G401.6 (cell line): ENCODE data around the gene FGB.

Source experiments
- FAIRE-seq: peaks from 2 replicates; lab custom pipeline; 2012; peaks lifted over from hg19 to GRCh38; lab: Jason Lieb, UNC

FGB gene

GRCh38 chr4:154562697-154563254, at the start of gene FGB:
FGB (plus strand) TSS chr4:154563011; CDS start chr4:154563019, 8 bp downstream.
- FAIRE-seq: peak; percentile 11

DNA sequence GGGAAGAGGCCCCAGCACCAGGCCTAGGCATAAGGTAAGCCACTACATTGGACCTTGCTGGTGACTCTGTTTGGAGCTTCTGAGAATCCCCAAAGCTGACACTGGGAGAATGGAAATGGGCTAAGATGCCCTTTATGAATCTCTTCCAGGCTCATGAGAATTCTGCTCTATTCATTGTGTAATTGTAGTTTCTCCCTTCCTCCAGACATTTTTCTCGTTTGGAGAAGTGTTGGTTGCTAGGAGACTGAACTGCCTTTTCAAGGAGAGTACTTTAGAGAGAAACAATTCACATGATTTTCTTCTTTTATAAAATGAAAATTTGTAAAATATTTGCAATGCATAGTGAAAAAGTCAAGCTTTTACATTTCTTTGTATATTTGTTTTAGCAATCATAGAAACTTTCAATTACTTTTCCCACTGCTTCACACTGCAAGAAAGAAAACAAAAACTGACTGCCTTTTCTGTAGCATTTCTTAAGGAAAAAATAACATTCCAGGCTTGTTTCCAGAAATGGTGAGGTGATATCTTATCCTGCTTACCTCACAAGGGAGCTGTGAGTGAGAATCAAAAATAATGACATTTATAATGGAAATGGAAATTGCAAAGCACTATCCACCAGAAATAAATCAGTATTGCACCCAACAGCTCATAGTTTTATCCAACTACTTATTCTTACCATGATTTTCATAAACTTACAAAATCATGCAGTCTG, 46.3 kb upstream of the FGB start:
- no peak for FAIRE-seq

DNA sequence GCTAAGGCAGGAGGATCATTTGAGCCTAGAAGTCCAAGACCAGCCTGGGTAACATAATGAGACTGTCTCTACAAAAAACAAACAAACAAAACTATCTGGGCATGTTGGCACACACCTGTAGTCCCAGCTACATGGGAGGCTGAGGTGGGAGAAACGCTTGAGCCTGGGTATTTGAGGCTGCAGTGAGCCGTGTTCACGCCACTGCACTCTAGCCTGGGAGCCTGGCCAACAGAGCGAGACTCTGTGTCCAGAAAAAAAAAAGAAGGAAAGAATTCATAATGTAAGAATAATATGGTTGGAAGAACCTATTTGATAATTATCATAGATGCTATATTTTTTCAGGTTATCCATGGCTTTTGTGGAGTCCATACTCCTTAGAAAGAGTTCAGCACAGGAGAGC, 45.2 kb upstream of the FGB start:
- FAIRE-seq: no peak

- FAIRE-seq: no peak
These were observed 43.6 kb upstream of the FGB start for GRCh38 chr4:154519214-154519613.

DNA sequence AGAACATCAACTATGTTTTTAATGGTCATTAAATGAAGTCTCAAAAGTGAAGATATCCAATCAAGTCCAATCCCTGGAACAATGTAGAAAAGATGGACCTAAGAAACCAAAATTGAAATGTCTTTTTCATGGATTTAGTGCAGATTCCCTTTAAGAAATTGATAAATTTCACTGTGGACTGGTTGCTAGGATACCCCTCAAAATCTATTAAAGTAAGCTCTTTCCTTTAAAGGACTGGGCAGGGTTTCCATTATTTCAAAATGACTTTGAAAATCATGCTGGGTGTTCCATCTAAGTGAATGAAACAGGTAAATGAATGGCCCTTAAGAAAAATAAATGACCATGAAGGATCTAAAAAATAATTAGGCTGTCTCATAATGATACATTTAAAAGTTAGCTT, 41.2 kb upstream of the FGB start:
- no peak for FAIRE-seq

- FAIRE-seq: no peak
These were observed 36.7 kb upstream of the FGB start for GRCh38 chr4:154526151-154526550.

- no peak for FAIRE-seq
These were observed 35.5 kb upstream of the FGB start for GRCh38 chr4:154527308-154527707.

DNA sequence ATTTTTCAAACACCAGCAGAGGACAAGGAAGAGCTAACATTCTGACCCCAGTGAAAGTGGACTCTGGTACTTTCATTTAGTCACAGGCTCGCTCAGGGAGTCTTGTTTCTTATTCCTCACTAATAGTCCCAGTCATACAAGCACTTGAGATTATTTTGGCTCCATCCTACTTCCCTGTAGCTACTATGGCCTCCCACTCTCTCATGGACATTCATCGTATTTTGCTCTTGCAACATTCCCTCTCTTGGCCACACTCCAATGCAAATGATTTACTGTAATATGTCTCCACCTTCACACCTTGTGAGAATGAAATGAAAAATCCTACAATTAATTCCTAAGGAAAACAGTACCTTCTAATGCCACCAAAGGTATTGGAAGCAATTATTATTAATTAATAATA, 33.9 kb upstream of the FGB start:
- FAIRE-seq: no peak

DNA sequence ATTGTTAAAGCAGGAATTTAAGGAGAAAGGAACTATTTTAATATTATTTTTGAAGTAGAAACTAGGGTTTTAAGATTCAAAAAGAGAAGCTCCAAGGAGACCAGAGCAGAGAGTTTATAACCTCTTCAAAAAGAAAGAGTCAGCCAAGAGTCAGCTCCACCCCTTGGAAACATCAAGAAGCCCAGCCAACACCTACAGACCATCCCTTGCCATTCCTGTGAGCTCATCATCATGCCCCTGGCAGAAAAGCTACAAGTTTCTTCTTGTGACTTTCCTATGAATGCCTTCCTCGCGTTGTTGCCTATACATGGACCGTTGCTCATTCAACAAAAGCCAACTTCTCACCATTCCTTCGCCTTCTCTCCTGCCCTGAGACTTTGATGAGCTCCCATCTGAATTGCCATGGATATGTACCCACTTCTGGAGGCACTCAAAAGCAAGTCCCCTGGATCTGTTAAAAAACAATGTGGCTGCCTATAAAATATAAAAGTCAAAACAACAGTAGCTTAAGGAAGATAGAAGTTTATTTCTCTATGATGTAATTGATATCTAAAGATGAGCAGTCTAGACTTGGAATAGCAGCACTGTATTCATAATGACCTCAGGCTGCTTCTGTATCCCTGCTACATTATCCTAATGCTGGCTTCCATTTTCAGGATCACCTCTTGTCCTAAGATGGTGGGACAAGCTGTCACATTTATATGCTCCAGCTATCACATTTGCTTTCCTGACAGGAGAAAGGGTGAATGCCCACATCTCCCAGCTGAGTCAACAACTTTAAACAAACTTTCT, 32.9 kb upstream of the FGB start:
- FAIRE-seq: no peak

GRCh38 chr4:154534296-154534695, 28.5 kb upstream of the FGB start:
- FAIRE-seq: no peak

DNA sequence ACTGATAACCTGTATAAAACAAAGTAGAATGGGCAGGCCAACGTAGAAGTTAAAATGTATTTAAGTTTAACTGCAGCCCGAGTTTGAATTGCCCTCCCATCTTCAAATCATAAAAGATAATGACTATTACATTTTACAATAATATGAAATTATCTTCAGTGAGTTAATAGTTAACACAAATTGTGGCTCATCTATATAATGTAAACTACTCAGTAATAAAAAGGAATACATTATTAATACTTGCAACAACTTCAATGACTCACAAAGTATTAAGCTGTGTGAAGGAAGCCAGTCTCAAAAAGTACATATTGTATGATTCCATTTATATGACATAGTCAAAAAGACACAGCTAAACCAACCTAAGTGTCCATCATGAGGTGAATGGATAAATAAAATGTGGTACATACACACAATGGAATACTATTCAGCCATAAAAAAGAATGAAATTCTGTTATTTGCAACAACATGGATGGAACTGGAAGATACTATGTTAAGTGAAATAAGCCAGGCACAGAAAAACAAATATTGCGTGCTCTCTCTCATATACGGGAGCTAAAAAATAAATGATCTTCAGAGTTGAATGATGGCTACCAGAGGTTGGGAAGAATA, 20.4 kb upstream of the FGB start:
- no peak for FAIRE-seq

GRCh38 chr4:154545689-154546088, 17.1 kb upstream of the FGB start:
- no peak for FAIRE-seq

DNA sequence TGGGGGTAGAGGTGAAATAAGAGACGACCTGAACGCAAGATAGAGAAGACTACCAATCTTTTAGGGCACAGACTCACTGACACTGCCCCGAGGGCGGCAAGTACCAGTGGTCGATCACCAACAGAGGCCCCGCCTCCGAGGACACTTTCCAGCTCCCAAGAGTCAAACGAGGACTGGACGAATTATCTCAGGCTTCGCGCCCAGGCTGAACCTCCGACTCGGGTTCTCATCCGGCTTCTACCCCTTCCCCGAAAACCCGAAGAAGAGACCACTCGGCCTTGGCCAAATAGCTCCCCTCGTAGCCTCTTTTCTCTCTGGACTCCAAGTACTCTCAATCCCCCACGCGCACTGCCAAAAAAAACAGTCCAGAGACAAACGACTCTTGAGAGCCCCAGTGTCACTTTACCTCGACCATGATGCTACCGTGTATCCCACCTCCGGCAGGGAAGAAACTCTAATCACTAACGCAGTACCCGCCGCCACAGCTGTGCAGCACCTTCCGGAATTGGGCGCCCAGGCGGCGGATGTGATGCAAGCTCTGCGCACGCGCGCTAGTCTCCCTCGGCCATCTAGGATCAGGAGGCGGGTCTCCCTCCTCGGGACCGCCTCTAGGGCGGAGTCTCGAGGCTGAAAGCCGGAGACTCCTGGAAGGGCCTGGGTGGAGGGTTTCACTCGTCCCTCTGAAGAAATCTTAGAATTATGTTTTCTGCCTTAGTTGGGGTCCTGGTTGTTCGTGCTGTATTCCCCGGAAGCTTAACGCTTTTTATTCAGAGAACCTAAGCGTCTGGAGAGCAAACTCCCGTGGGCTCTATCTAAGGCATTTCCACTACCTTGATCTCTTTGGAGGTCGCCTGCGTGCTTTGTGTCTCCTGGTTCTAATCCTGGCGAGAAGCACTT, 12.7 kb upstream of the FGB start, which contains the start of gene PLRG1:
Gene PLRG1 (minus strand): TSS at position 507 of the 897 bp plus-strand sequence. CDS start 92 bp downstream, at position 415.
- FAIRE-seq: peak; percentile 97

- peak; percentile 89 for FAIRE-seq
These were observed 10.7 kb upstream of the FGB start for GRCh38 chr4:154551872-154552686.

DNA sequence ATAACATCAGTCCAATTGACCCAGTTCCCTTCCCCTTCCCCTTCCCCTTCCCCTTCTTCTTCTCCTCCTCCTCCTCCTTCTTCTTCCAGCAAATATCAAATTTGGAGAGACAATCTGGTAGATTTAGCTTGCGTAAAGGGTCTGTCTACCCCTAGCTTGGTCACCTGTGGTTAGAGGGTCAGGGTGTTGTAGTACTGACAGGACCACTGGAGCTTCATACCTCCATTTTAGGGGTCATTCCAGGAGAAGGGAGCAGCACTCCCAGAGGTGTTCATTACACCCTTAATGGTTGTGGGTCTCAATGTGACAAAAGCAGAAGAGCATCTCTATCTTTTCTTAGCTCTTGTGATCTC, 3.7 kb upstream of the FGB start:
- FAIRE-seq: no peak

GRCh38 chr4:154559494-154560418, 3.1 kb upstream of the FGB start:
- FAIRE-seq: peak; percentile 3

- no peak for FAIRE-seq
These were observed 2.4 kb upstream of the FGB start for GRCh38 chr4:154560419-154560801.

GRCh38 chr4:154560824-154561231, 2.0 kb upstream of the FGB start:
- no peak for FAIRE-seq

- no peak for FAIRE-seq
These were observed 1.5 kb downstream of the FGB start for GRCh38 chr4:154564311-154564710.

DNA sequence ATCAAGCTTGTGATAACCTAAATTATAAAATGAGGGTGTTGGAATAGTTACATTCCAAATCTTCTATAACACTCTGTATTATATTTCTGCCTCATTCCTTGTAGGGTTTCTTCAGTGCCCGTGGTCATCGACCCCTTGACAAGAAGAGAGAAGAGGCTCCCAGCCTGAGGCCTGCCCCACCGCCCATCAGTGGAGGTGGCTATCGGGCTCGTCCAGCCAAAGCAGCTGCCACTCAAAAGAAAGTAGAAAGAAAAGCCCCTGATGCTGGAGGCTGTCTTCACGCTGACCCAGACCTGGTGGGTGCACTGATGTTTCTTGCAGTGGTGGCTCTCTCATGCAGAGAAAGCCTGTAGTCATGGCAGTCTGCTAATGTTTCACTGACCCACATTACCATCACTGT, 2.9 kb downstream of the FGB start:
- FAIRE-seq: no peak
